Fibroblast of gingiva (primary cell): ENCODE results near the gene AVEN.
"Not testable (repeated sequence)": the region's sequence is repeated elsewhere in the genome, so short reads cannot be mapped to it uniquely, and the experiment has no call there.

ENCODE experiments used
- DNase-seq: peaks from one replicate; pipeline ENCODE4 v3.0.0-alpha.2; 2011; ENCODE audit warnings: low read depth

AVEN gene

DNA sequence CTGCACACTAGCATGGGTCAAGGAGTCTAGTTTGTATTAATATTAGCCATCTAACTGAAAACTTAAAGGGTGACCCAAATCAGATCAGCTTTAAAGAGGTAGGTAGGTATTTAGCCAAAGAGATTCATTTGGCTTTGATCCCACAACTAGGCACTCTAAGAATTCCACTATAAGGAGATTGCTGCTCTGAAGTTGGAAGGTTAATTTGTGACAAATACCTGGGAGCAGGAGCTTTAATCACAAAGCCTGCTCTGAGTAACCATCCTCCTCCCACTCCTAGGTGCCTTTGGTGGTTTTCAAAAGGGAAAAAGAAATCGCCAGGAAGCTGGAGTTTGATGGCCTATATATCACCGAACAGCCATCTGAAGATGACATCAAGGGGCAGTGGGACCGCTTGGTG lies 191.0 kb downstream of the AVEN start:
- DNase-seq, result no peak

DNA sequence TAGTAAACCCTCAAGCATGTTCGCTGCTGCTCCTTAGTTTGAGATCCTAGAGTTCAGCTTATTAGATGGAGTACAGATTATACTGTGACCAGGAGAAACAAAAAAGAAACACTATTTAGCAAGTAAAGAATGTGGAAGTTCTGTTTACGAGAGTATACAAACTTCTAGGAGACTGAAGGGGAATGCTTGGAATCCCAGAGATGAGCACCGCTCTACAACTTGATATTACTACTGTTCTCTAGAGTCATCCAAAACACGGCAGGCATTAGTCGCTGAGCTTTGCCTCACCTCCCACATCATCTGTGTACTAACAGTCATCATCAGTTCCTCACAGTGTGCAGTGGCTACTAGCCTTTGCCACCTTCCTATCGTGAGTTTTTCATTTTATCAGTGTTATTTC lies 192.1 kb downstream of the AVEN start:
- no peak for DNase-seq

DNA sequence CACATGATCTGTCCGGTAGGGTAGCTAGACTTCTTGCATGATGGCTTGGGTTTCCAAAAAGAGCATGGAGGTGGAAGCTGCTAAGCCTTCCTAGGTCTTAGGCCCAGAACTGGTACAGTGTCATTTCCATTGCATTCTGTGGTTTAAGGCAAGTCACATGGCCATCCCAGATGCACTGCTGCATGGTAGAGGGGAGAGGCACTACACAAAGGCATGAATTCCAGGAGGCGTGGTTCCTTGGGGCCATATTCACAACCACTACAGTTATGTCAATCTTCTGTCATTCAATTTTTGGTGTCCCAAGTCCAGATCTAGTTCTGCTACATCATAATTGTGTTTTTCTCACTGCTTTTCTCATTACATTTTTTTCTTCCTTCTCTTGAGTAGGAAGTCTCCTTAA lies 192.9 kb downstream of the AVEN start:
- no peak for DNase-seq

DNA sequence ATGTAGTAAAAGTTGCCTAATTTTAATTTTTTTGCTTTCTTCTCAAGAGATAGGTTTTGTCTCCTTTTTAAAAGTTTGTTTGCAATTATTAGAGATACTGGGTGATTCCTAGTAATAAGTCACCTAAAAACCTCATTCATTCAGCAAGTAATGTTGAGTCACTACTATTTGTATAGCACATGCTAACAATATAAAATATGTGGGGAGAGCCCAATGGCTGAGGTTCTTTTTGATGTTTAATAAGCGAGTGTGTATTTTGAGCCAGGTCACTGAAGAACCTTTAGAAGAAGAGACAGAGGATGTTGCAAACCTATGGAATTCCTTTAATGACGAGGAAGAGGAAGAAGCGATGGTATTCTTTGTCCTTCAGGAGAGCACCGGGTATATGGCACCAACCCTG lies 194.4 kb downstream of the AVEN start:
- no peak for DNase-seq

DNA sequence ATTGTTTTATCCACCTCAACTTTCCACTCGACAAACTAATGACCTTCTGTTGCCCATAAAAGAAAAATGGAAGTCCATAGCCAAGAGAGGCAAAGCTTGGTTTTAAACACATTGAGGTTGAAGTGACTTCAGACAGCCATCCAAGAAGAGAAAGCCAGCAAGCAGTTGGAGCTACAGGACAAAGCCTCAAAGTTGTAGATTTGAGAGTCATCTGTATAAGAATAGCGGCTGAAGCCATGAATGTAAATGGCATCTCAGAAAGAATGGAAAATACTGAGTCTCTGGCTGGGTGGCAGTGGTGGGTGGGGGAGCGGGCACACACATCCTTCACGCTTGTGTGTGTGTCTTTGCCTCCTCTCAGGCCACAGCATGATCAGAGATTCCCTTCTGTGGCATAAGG lies 194.8 kb downstream of the AVEN start:
- no peak for DNase-seq

DNA sequence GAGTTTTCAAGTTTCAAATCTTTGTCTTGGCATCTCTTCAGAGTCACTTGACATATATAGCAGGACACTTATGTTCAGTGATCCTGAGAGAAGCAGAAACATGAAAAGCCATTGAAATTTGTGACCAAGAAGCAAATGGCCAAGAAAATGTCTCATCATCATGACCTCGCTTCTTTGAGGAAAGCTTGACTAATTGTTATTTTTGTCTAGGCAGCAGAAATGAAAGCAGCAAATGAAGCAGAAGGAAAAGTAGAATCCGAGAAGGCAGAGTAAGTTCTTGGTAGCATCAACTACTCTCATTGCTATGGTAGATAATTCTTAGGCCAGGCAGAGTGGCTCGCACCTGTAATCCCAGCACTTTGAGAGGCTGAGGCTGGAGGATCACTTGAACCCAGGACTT lies 198.4 kb downstream of the AVEN start:
- DNase-seq, result no peak

DNA sequence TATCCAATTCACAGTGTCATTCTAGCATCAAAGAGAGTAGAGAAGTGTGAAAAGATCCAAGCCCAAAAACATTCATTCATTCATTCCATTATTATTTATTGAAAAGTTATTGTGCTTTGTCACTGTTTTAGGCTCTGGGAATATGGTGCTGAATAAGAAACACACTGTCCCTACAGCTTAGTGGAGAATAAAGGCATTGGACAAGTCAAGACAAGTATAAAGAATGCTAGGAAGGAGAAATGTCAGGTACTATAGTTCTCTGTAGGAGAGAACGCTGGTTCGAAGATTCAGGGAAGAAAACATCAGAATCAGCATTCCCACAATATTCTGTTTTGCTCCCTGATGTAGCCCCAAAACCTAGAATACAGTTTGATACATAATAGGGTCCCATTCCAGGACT lies 199.5 kb downstream of the AVEN start:
- DNase-seq, result no peak

GRCh38 chr15:33837294-33837693 lies 201.7 kb downstream of the AVEN start:
- no peak for DNase-seq

- no peak for DNase-seq
Measured at GRCh38 chr15:33834892-33835743, 203.9 kb downstream of the AVEN start.

DNA sequence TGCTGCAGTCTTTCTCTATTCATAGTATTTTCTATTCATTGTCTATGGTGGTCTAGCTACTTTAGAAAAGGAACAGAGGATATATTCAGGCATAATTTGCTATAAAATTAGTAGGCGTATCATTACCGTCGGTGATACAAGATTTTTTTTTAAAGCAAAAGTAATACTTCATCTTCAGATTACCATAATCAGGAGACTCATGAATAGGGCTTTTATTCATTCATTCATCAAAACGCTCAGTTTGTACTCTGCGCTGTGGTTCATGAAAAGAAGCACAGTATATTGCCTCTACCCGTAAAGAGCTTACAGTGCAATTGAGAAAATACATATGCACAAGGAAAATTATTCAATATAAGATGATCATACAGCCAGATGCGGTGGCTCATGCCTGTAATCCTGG lies 207.4 kb downstream of the AVEN start:
- no peak for DNase-seq

DNA sequence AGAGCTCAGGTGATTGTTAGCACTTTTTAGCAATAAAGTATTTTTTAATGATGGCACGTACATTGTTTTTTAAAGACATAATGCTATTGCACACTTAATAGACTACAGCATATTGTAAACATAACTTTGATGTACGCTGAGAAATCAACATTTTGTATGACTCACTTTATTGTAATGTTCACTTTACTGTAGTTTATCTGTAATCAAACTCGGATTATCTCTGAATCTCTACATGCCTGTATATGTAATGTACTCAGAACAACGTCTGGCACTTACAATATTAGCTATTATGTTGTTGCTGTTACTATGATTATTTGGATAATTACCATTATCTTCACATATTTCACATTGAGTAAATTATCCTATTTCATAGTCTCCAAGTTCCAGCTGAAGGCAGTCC lies 208.7 kb downstream of the AVEN start:
- no peak for DNase-seq

GRCh38 chr15:33826201-33826600 lies 212.8 kb downstream of the AVEN start:
- DNase-seq, result no peak

- DNase-seq, result no peak
Measured at GRCh38 chr15:33825453-33825852, 213.6 kb downstream of the AVEN start.

DNA sequence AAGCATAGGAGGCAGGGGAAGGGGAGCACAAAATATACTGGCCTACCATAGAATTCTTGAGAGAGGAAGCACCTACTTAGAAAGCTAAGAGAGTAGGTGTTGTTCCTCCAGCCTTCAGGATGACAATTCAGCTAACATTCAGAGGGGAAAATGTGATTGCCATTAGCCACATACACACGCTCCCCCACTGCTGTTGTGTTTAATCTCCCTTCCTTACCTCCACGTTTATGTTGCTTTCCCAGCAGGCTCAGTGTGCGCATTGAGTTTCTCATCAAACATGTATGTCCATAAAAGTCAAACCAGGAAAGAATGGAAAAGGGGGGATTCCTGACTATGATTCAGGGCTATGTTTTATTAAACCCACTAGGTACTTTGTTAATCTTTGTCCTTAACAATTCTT lies 215.9 kb downstream of the AVEN start:
- no peak for DNase-seq

- no peak for DNase-seq
Measured at GRCh38 chr15:33822479-33822878, 216.5 kb downstream of the AVEN start.

DNA sequence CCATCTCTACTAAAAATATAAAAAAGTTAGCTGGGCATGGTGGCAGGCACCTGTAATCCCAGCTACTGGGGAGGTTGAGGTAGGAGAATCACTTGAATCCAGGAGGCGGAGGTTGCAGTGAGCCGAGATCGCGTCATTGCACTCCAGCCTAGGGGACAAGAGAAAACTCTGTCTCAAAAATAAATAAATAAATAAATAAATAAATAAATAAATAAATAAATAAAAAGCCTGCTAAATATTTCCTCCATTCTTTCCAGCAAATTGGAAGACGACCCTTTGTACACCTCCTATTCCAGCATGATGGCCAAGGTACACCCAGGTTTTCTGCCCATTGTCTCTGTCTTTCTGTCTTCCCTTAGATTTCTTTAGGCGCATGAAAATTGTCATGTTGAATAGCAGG lies 219.5 kb downstream of the AVEN start:
- not testable (repeated sequence) for DNase-seq
